Medulla oblongata (tissue), 1 donor: Measurements from ENCODE around the gene EIF5B.
"Not testable (repeated sequence)": the region's sequence is repeated elsewhere in the genome, so short reads cannot be mapped to it uniquely, and the experiment has no call there.

Experiments
- DNase-seq: peaks from one replicate; pipeline ENCODE4 v3.0.0-alpha.2; 2015; ENCODE audit errors: extremely low spot score

The EIF5B gene

DNA sequence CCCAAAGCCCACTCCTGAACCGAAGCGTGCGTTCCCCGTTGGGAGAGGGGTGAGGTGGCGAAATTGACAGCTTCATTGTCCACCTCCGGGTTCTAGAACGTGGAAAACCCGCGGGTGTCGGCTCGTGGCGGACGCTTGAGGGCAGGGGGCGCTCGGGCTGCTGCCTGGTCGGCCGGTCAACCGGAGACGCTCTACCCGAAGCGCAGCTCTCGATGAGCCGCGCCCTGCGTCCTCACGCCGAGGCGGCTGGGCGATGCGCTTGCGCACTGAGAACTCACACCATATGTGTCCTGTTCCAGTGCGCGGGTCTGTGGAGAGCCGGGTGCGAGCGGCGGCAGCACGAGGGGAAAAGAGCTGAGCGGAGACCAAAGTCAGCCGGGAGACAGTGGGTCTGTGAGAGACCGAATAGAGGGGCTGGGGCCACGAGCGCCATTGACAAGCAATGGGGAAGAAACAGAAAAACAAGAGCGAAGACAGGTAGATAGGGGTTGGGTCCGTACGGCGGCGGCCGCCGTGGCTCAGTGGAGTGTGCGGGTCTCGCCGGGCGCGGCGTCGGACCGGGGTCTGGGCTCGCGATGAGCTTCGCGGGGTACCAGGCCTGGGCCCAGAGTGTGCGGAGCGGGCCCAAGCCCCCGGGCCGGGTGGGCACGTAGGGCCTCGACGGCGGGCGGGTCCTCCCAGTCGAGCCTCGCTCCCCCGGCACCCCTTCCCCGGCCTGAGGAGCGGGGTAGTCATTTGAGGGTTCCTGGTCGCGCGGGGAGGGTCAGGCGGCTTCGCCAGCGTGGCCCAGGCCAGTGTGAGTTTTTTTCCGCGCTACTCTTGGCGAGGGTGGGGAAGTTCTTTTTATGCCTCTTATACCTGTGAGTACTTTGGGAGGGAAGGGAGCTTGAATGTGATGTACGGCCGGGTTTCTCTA lies at the start of gene EIF5B:
Gene EIF5B (plus strand): TSS at position 277 of the 916 bp plus-strand sequence. CDS start 166 bp downstream, at position 443.
- peak; percentile 98 for DNase-seq

- DNase-seq = no peak
These were observed 39.2 kb upstream of the EIF5B start for GRCh38 chr2:99297994-99298393.

- no peak for DNase-seq
These were observed 37.6 kb upstream of the EIF5B start for GRCh38 chr2:99299580-99299979.

DNA sequence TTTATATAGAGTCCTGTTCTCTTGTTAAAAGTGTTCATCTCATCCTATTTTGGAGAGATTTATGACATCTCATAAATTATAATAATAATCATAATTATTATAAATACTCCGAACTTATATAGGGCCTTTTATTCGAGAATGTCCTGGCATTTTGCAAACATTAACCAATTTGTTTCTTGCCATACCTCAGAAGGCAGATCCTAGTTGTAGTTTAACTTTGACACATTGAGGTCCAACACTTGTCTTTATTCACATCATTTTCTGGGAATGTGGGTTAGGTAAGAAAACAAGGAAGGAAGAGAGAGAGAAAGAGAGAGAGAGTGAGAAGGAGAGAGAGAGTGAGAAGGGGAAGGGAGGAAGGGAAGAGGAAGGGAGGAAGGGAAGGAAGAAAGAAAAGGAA lies 36.1 kb upstream of the EIF5B start, which contains the start of gene LYG1:
Gene LYG1 (minus strand): TSS at position 101 of the 400 bp plus-strand sequence. CDS start 5,527 bp downstream, outside the sequence.
- DNase-seq = not testable (repeated sequence)

DNA sequence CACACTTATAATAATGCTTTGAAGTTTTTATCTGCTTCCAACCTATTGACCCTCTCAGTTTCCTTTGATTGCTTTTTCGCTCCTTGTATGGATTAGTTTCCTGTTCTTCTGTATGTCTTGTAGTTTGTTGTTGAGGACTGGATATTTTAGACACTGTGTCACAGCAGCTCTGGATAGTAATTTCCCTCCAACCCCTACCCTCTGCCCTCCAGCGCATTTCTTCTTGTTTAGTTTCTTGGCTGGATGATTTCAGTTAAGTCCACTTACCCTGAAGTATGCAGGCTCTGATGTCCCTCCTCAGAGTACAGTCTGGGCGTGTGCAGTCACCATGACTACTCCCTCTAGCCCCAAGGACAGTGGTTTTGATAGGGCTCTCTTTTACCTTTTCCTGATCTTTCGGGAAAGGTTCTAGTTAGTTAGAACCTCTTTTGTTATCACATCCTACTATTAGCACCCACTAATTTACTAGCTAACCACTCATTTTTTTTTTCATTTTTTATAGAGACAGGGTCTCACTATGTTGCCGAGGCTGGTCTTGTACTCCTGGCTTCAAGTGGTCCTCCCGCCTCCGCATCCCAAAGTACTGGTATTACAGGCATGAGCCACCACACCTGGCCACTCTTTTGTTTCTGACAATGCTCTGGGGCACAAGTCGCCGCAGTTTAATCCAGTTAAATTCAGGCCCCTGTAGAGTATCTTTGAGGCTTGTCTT lies 19.9 kb upstream of the EIF5B start:
- DNase-seq = no peak

- DNase-seq = not testable (repeated sequence)
These were observed 19.4 kb upstream of the EIF5B start for GRCh38 chr2:99317873-99318200.

DNA sequence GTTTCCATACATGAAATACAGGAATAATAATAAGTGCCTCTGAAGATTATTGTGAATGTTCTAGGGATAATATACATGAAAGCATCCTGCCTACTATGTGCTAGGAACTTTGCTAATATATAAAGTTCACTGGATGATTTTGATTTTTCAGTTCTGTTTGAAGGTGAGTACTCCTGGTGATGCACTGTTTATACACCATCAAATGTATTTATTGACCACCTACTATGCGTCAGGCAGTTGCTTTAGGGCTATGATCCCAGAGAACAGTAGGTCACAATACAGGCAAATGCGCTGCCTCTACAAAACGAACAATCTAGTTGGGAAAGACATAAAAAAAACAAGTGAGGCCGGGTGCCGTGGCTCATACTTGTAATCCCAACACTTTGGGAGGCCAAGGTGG lies 11.8 kb upstream of the EIF5B start:
- no peak for DNase-seq

DNA sequence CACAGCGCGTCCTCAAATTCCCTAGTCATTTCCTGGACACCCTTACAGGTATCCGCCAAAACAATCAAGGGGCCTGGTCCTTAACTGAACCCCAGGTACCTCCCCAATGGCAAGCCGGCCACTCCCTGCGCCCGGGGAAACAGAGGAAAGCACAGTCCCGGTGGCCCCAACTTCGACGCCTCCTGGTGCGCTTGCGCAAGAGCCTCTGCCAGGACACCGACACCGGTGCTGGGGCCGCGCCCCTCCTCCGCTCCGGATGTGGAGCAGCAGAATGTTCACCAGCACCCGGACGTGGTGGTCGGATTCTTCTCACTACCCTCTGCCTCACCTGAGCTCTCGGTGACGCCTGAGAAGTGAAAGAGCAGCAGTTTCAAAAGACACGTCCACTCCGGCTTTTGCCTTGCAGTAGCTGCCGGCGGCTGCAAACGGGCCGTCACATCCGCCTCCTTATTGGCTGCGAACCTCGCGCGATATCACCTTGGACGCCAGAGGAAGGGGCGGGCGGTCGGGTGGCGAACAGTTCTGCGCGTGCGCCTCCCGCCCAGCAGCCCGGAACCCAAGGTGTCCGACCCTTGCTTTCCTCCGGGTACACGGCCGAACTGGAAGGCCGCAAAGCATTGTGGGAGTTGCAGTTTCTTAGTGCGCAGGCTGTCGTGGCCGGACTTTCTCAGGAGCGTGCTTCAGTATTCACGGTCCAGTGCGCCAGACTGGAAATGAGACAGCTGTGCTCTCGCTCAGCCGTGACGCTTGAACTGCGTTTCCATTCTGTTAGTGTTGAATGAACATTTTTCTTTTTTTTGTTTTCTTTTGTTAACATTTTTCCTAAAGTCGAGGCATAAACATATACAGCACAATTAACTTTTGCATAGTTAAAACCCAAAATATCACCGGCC lies 1.0 kb upstream of the EIF5B start, which contains the start of gene TXNDC9:
Gene TXNDC9 (minus strand): TSS at position 423 of the 893 bp plus-strand sequence. CDS start 3,123 bp downstream, outside the sequence.
- DNase-seq = peak; percentile 99

DNA sequence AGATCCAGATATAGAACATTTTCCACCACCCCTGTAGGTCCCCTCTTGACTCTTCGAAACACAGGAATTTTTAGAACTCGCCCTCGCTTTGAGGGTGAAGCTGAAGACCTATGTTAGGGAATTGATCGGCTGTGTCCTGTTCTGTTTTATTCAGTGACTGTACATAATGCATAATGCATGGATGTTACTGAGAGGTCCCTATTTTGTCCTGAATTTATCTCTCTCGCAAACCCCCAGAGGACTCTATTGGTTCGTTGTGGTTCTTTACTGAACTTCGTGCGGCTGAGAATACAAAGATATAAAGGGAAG lies 431 bp upstream of the EIF5B start:
- no peak for DNase-seq

DNA sequence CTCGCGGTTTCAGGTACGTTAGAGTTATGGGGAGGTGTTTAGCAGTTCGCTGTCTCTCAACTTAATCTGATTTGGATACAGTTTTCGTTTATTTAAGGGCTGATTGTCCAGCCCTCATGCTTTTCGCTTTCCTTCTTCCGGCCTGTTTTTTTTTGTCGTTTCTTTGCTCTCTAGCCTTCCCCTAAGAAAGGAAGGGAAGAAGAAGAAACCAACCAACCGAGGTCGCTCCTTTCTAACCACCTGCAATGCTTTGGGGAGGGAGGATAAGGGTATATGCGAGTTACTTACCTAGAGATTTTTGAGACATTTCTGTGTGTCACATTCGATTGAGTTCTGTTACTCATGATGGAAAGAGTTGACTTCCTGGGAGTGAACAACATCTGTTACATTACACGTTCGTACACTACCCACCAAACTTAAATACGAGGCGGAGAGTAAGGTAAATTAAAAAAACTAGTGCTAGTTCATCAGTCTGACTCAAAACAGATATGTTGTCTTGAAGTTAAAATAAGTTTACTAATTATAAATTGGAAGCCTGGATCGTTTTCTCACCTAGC lies 918 bp downstream of the EIF5B start:
- peak; percentile 6 for DNase-seq

DNA sequence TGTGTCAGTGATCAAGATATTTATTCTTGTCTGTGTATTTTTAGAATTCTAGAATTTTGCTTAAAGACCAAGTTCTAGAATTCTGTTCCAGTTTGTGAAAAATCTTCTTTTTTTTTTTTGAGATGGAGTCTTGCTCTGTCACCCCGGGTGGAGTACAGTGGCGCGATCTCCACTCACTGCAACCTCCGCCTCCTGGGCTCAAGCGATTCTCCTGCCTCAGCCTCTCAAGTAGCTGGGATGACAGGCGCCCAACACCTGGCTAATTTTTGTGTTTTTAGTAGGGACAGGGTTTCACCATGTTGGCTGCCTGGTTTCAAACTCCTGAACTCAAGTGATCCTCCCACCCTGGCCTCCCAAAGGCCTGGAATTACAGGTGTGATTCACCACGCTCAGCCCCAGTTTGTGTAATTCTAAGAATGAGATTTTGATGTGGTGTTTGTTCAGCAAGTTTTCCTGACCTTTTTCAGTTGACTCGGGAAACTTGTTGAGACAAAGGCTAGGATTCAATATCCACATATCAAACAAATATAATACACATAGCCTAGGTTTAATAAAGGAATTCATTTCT lies 3.6 kb downstream of the EIF5B start:
- no peak for DNase-seq

- no peak for DNase-seq
These were observed 5.3 kb downstream of the EIF5B start for GRCh38 chr2:99342536-99342935.

DNA sequence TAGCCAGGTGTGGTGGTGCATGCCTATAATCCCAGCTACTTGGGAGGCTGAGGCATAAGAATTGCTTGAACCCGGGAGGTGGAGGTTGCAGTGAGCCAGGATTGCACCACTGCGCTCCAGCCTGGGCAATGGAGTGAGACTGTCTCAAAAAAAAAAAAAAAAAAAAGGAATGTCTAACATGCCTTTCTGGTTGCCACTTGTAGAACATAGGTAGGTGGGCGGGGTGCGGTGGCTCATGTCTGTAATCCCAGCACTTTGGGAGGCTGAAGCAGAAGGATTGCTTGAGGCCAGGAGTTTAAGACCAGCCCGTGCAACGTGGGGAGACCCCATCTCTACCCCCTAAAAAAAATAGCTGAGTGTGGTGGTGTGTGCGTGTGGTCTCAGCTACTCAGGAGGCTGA lies 8.3 kb downstream of the EIF5B start:
- DNase-seq = not testable (repeated sequence)

DNA sequence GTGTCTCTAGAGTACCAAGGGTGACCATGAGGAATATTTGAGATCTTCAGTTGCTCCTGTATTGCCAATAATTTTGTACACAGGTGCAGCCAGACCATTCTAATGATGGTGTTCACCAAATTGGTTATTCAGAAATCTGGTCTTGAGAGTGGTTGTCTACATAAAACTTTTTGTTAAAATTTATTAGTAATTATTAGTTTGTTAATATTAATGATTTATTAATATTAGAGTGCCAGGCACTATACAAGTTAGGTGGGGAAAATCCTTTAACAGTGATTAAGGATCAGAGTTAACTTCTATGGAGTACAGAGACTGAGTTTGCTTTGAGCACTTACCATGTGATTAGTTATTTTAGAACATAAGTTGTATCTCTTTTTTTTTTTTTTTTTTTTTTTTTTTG lies 9.0 kb downstream of the EIF5B start:
- no peak for DNase-seq

GRCh38 chr2:99348173-99348572 lies 11.0 kb downstream of the EIF5B start:
- no peak for DNase-seq

- DNase-seq = no peak
These were observed 13.0 kb downstream of the EIF5B start for GRCh38 chr2:99350194-99350593.

GRCh38 chr2:99354070-99354469 lies 16.9 kb downstream of the EIF5B start:
- DNase-seq = no peak

DNA sequence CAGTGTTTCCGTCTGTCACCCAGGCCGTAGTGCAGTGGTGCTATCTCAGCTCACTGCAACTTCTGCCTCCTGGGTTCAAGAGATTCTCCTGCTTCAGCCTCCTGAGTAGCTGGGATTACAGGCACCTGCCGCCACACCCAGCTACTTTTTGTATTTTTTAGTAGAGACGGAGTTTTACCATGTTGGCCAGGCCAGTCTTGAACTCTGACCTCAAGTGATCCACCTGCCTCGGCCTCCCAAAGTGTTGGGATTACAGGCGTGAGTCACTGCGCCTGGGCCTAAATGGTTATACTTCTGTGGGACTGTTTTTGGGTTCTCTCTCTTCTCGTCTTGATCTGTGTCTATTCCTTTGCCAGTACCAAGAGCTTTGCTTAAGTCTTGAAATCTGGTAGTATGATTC lies 17.6 kb downstream of the EIF5B start:
- DNase-seq = not testable (repeated sequence)

- no peak for DNase-seq
These were observed 19.7 kb downstream of the EIF5B start for GRCh38 chr2:99356853-99357252.

DNA sequence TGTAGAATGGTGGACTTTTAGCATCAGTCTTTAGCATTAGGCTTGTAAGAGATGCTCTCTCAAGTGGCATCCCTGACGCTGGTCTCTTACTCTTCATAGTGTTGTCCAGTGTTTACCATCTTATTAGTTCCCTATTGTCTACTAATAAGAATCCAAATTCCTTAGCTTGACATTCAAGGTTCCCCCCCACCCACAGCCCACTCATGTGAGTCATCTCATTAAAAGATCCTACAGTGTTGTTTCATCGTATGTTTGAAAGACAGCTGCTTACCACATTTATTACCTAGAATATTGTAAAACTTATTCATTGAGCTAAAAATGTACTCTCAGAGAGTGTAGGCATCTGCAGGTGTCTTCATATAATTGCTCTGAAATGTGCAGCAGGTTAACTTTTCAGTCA lies 28.5 kb downstream of the EIF5B start:
- DNase-seq = no peak

- not testable (repeated sequence) for DNase-seq
These were observed 31.7 kb downstream of the EIF5B start for GRCh38 chr2:99368854-99369253.
